CD4-positive, alpha-beta T cell treated with Interleukin-2 at 100 ng/mL for 4 hours (primary cell): ENCODE measurements around the gene UBE2QL1.

Experiments used
- DNase-seq: peaks from one replicate; pipeline ENCODE4 v3.0.0-alpha.2; 2020; ENCODE audit warnings: low spot score

Gene UBE2QL1

DNA sequence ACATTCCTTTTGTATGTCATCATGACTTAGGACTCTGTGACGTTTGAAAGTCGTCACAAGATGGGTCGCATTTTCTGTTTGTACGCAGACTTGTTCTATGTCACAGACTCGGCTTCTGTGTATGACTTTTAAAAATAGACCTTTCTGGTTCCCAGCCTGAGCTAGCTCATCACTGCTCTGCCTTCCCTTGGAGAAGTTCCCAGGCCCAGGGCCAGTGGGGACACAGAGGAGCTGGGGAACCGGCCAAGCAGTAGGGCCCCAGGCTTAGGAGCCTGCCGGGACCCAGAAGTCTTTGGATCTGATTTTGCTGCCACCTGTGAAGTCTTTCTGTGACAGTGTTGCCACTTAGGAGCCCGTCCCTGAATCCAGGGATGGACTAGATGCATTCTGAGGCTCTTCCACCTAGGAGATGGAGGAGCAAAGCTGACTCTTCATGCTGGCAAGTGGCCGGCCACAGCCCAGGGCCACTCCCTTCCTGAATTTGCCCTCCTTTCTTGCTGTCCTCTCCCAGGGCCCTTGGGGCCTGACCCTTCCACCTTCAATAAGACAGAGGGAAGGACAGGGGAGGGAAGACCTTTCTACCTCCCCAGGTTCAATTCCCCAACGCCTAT, 18.1 kb upstream of the UBE2QL1 start:
- DNase-seq, result no peak

DNA sequence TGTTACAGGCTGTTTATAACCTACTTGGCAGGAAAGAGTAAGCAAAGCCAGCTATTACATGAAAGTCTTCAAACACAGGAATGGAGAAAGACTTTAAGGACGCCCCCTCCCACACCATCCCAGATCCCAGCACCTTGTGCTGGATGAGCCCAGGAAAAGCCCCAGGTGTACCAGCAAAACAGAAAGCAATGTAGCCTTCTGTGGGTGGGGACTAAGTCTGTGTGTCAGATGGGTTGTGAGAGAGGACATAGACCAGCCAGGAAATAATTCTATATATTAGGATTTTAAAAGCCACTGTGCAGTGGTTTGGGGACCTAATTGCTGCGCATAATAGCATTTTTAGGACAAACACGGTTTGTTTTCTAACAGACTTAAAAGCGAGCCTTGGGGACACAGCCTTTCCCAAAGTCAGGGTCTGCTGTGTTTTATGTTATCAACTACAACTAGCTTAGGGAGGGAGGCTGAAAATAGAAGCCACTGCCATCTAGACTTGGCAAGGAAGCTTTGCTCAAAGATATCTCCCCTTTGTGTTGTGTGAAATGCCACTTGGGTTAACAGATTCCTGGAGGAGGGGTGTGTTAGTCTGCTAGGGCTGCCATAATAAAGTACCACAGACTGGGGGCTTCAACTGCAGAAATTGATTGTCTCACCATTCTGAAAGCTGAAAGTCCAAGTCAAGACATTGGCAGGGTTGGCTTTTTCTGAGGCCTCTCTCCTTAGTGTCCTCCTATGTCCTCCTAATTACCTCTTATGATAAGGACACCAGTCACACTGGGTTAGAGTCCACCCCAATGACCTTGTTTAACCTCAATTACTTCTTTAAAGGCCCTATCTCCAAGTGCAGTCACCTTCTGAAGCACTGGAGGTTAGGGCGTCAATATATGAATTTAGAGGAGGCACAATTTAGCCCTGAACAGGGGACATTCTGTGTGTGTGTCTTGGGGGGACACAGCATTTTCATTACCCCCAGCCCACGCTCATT, 17.2 kb upstream of the UBE2QL1 start:
- no peak for DNase-seq

DNA sequence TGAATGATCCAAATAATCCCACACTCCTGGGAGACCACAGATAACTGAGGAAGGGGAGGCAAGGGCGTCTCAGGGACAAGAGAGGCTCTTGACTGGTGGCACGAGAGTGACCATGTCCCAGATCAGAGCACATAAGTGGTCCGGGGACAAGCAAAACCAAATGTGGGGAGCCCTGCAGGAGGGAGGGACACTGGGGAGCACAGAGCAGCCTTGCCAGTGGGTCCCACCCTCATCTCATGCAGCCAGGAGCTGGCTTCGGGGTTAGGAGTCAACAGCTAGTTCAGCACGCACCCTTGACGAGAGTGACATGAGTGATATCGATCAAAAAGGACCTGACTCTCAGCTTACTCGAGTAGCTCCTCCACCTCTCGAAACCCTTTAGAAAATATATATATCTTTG, 16.5 kb upstream of the UBE2QL1 start:
- DNase-seq, result no peak

- no peak for DNase-seq
Measured at GRCh38 chr5:6434731-6435130, 13.9 kb upstream of the UBE2QL1 start.

DNA sequence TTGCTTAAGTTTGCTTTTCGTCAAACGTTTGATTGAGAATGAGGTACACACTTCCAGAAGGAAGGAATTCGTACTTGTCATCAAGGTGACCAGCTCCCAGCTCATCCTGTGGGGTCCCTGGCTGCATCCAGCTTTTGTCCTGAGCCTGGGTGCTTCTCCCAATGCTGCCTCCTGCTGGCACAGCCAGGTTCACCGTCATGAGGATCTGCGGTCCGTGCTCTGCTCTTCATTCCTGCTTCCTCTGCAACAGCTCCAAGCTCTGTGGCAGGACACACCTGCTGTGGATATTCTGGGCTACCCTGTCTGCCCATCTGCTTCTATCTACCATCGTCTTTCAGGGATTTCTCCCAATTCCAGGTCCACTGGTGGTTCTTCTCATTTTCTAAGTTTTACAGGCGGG, 13.3 kb upstream of the UBE2QL1 start:
- DNase-seq, result no peak

DNA sequence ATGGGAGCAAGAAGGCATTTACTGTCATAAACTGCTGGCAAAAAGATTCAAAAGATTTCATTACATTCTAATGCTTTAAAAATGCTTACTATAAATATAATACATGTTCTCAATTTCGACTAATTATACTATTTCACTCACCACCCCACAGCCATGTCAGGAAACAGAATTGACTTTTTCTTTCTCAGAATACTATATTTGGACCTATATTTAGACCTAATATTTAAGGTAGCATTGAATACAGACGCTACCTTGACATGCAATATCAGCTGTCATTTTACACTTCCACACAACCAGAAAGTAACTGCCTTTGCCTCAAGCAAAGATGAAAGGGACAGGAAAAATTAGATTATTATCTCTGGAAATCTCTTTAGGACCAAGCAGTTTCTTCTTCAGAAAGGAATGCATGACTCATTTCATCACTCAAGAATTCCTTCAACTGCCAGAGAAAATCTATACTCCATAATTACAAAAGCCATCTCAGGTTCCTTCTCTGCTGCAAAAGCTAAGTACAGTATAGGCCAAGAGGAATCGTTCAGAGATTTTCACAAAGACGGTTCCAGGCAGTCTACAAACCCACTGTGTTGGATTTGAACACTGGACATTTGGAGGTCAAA, 11.8 kb upstream of the UBE2QL1 start:
- DNase-seq, result no peak

DNA sequence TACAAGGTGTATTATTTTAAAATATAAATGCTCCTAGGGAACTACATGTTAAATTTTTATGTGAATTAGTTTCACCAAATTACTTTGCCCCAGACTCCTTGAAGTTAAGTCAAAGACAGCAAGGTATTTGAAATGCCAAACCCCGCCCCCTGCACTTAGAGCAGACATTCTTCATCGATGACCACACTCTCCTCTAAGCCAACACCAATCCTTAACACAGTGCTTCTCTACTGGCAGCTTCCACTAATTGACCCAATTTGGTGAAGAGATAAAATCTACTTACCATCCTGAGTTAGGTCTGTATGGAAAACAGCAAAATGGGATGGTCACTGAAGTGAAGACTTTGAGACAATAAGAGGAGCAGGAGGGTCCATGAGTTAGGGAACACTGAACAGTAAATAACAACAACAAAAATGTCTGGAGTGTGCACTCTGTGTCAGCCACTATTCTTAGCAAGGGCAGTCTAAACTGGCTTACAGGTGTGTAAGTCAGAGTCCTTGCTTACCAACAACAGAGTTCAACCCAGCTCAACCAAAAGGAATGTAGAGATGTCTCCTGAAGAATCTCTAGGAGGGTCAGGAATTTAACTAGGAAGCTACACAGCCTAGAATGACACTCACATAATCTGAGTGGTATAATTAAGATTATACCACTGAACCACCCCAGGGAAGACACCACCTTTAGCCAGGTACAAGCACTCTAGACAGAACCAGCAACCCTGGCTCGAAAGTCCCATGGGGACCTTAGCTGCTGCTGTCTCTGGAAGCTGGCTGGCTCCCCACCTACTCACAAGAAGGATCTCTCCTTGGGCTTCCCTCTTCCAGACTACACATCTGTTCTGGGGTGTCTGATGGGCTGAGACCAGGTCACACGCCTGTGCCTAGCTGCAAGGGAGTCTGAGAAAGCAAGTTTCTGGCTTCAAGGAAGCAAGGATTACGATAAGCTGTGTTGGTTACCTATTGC, 8.8 kb upstream of the UBE2QL1 start:
- no peak for DNase-seq

DNA sequence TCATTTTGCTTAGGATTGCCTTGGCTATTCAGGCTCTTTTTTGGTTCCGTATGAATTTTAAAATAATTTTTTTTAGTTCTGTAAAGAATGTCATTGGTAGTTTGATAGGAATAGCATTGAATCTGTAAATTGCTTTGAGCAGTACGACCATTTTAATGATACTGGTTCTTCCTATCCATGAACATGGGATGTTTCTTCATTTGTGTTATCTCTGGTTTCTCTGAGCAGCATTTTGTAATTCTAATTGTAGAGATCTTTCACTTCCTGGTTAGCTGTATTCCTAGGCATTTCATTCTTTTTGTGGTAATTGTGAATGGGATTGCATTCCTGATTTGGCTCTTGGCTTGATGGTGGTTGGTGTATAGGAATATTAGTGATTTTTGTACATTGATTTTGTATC, 6.3 kb upstream of the UBE2QL1 start:
- DNase-seq, result no peak

DNA sequence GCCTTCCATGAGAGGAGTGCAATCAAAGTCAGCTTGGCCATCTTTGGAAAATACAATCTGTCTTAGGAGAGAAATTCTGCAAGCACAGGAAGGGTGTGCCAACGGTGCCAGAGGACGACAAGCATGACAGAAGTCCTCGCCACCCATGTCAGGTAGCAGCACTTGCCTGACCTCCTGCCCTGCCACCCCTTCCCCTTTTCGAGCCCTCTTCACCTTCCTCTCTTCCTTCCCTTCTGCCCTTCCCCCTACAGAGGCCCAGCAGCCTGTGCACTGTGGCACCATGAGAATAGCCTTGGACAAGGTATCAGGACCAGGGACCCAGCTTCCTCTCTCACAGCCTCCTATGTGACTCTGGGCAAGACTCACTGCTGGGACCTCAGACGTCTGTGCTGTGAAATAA, 5.3 kb upstream of the UBE2QL1 start:
- DNase-seq, result no peak

GRCh38 chr5:6446042-6446441, 2.6 kb upstream of the UBE2QL1 start:
- no peak for DNase-seq

GRCh38 chr5:6446626-6447309, 1.9 kb upstream of the UBE2QL1 start:
- DNase-seq, result no peak

GRCh38 chr5:6447384-6448140, 1.1 kb upstream of the UBE2QL1 start:
- no peak for DNase-seq

DNA sequence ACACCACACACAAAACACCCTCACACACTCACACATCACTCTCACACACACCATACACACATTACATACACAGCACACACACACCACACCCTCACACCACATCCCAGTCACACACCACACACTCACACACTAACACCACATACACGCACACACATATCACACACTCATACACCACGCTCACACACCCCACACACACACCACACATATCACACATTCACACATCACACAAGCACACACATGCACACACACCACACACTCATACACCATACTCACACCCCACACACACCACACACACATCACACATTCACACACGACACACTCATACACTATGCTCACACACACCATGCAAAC, 543 bp upstream of the UBE2QL1 start:
- DNase-seq, result no peak

GRCh38 chr5:6449465-6450158, 953 bp downstream of the UBE2QL1 start:
- DNase-seq, result no peak

- no peak for DNase-seq
Measured at GRCh38 chr5:6450319-6450833, 1.7 kb downstream of the UBE2QL1 start.

DNA sequence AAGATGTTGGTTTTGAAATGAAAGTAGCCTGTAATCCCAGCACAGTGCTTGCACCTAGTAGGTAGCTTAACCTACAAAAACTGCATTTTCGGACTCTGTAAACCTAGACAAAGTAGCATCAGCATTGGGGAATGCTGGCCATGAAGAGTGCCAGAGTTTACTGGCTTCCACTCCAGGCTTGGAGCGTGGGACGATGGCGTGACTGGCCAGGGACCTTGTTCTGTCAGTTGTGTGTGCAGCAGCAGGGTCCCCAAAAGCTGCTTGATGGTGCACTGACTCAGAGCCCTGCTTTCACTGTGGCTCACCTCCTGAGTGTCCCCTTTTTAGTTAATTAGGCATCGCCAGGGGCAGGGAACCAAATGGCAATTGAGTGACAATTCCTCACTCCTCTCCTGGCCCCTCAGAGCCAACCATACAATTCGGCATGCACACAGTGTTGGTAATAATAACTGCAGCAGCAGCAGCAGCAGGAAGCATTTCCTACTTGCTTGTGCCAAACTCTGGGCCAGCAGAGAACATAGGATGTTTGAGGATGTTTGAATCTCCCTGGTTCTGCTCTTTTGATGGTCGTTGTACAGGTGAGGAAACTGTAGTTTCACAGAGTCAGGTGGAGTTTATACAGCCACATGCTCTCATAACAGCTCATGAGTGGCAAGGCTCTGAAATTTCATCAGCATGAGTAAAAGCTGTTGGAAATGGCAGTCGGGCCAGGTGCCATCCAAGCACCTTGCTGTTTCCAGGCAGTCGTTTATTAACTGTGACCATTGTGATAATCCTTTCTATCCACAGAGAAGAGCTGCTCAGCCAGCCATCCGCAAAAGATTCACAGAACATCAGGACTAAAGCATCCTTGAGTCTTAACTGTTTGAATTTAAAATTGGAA, 4.2 kb downstream of the UBE2QL1 start:
- no peak for DNase-seq

GRCh38 chr5:6453937-6454560, 5.4 kb downstream of the UBE2QL1 start:
- no peak for DNase-seq

DNA sequence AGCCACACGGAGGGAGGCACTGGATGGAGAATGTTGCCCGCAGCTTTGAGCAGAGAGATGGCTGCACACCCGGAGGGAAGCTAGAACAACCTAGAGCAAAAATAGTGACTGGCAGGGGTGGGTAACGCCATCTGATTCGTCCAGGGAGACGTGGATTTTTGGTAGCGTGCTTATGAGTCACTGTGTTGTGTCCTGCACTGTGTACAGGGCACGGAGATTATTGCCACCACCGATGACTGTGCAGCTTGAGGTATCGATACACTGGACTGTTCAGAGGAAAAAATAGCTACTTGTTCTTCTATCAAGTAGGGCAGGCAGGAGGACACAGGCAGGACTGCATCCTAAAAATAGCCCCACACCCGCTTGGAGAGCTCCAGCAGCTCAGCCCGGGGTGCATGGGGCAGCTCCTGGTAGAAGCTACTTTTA, 6.0 kb downstream of the UBE2QL1 start:
- DNase-seq, result no peak
